ENCODE data around the gene FAM187B.
A peak's percentile ranks its signal among the peaks of the same experiment; 100 is the strongest.
"Not testable (repeated sequence)": the region's sequence is repeated elsewhere in the genome, so short reads cannot be mapped to it uniquely, and the experiment has no call there.

The FAM187B gene

GRCh38 chr19:35231956-35232645 is 3.6 kb upstream of the FAM187B start:
- no peak for DNase-seq

- DNase-seq: no peak
These were observed 1.1 kb upstream of the FAM187B start for GRCh38 chr19:35229601-35230000.

- no peak for DNase-seq
These were observed 1.8 kb downstream of the FAM187B start for GRCh38 chr19:35226748-35227147.

- DNase-seq: no peak
These were observed 2.6 kb downstream of the FAM187B start for GRCh38 chr19:35225951-35226350.

- DNase-seq: no peak
These were observed 3.6 kb downstream of the FAM187B start for GRCh38 chr19:35224681-35225571.

GRCh38 chr19:35223862-35224505 is 4.6 kb downstream of the FAM187B start:
- no peak for DNase-seq

GRCh38 chr19:35223084-35223790 is 5.3 kb downstream of the FAM187B start:
- no peak for DNase-seq

- no peak for DNase-seq
These were observed 6.0 kb downstream of the FAM187B start for GRCh38 chr19:35222373-35223015.

- DNase-seq: not testable (repeated sequence)
These were observed 7.5 kb downstream of the FAM187B start for GRCh38 chr19:35220973-35221590.

- DNase-seq: no peak
These were observed 8.1 kb downstream of the FAM187B start for GRCh38 chr19:35220315-35220921.

- no peak for DNase-seq
These were observed 9.5 kb downstream of the FAM187B start for GRCh38 chr19:35219008-35219407.

- no peak for DNase-seq
These were observed 10.9 kb downstream of the FAM187B start for GRCh38 chr19:35217649-35217990.

- peak; percentile 63 for DNase-seq
These were observed 11.5 kb downstream of the FAM187B start for GRCh38 chr19:35216833-35217648.

GRCh38 chr19:35216016-35216832 is 12.3 kb downstream of the FAM187B start:
- DNase-seq: no peak

GRCh38 chr19:35214766-35215422 is 13.6 kb downstream of the FAM187B start:
- DNase-seq: no peak

GRCh38 chr19:35213663-35214632 is 14.6 kb downstream of the FAM187B start:
- DNase-seq: peak; percentile 97

- no peak for DNase-seq
These were observed 16.3 kb downstream of the FAM187B start for GRCh38 chr19:35212241-35212640.

Measured in CD4-positive, alpha-beta T cell treated with Interleukin-4 for 4 hours (primary cell).